NCI-H128 (cell line): ENCODE measurements around the gene PSMC3.

Experiments
- DNase-seq: peaks from one replicate; lab custom pipeline; 2025; ENCODE audit not compliant: unreplicated experiment; lab: John Stamatoyannopoulos, UW

The PSMC3 gene

DNA sequence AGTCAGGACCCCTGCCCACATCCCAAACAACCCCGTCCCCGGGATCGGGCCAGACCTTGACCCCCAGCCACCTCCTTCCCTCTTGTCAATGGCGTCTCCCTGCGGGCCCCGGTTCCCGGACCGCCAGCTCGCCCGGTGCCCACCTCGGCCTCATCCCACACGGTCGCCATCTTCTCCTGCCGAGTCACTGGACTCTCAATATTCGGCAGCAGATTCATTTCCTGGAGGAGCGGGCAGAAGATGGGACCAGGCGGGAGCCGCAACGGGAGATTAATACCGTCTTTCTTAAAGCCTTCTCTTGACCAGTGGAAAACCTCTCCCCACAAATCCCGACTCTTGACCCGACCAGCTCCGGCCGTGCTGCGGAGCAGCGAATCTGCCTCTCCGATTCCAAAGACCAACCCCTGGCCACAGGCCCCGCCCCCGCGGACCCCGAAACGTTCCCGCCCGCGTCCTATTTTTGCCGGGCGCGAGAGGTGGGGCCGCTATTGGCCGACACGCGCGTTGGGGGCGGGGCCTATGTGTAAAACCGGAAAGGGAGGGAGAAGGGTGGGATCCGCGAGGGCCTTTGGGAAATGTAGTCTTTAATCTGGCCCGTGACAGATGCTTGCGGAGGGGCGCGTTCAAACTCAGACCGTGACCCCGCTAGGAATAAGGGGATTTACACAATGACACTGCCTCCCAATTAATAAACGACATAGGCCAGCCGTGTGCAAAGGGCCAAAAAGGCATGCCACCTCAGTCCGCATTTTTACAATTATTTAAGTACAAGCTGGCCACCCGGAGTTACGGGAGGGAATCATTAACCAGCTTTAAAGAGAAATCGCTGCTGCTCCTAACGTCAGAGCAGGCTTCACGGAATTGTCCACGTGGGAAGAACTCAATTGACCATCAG is at the start of gene PSMC3:
Gene PSMC3, minus strand, starts transcription at position 378 of the 895 bp plus-strand sequence. Its CDS starts 160 bp downstream, at position 218.
- peak; percentile 96 for DNase-seq

DNA sequence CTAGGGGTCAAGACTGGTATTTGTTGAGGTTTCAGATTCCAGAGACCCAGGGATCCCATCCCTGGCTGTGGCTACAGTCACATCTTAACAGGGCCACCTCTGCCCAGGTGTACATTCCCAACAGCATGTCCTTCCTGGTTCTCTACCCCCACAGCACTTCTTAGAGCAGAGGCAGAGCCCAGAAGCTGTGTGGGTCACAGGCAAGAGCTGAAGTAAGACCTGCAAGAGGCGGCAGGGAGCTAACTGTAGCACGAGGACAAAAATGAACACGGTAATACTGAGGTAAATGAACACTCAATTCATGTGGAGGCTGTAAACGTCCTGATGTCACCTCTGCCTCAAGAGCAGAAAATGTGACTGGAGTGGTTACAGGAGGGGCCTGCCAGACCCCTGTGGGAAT is 44.4 kb upstream of the PSMC3 start:
- no peak for DNase-seq

DNA sequence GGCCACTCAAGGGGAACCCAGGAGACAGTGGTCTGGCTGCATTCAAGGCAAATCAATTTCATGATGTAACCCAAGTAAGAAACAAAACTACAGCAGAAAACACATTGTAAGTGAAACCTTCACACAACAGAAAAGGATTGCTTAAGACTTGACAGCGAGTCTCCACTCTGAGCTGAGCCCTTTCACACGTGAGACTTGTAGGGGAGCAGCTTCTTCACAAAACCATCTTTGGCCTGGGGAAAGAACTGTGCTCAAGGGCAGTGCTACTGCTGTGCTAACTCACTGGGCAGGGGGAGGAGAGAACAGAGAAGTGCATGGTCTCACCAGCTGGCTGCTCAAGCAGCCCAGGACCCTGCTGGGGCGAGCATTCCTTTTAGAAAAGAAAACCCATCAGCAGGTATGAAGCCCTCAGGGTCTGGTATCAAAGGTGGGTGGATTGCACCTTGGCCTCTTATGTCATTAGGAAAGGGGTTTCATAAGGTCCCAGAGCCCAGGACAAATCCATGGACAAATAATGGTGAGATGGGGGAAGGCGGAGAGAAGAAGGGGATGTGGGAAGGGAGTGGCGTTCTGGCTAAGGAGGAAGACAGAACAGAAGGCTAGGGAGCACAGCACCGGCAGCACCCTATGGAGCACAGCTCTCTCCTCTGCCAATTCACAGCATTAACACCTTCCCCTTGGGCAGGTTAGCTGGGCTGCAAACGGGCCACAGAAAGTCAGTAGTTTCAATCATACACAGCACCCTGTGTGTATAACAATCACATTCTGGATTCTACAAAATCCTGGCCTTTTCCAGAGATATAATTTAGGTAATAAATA is 43.3 kb upstream of the PSMC3 start:
- no peak for DNase-seq

DNA sequence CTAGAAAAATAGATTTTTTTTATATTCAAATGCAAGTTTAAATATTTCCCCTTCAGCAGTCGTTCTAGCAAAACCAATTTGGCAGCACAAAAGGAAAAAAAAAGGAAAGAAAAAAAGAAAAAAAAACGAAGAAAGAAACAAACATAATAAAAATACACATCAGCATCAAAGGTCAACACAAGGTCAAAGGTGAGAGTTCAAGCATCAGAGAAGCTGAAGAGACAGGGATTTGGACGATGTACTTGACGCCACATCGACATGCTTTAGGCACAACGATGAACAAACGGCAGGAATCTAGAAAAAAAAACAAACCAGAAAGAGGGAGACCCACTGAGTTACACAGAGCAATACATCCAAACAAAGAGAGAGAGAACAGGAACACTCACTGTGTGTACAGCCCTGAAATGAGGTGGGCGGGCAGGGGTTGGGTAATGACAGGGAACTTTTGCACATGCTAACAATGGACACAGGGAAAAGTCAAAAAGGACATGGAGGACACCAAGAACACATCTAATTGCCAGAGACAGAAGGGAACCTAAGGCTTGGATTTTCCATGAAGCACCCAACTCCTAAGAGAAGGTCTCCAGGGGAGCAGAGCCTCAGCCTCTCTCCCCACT is 42.5 kb upstream of the PSMC3 start:
- DNase-seq, result no peak

DNA sequence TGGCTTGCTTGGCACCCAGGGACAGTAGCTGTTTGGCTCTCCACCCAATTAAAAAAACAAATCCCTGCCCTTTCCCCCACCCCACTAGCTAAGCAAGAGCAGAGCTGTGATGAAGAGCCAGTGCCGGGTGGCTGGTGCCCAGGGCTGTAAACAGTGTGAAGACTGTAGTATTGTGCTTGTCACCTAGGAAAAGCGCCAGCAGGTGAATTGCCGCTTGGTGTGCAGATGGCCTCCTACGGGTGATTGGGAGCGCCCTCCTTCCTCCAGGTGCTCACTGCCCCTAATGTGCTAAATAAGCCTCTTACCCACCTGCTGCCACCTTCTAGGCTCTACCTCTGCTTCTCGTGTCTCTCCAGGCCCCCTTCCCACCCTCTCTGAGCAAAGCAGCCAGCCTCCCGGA is 41.1 kb upstream of the PSMC3 start:
- peak; percentile 43 for DNase-seq

DNA sequence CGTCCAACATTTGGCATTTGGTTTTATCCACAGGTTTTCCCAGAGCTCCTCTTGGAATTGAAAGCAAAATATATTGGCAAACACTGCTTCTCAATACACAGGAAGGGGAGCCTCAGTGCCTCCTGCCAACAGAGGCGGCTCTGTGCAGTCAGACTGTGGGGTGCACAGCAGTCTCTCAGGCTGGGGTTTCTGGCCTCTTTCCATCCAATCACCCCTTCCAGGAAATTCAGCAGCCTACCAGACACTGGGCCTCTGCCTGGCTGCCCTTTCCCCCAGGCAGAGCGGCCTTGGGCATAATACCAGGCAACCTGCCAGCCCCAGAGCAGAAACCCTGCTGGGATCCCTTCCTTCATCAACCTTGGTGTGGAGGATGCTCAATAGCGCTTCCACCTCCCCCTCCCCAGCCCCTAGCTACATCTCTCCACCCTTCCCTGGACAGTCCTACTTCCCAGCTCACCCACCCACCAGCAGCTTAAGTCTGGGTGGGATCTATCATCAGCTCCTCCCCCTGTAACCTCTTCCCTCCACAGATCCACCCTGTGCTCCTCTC is 40.5 kb upstream of the PSMC3 start:
- peak; percentile 70 for DNase-seq

DNA sequence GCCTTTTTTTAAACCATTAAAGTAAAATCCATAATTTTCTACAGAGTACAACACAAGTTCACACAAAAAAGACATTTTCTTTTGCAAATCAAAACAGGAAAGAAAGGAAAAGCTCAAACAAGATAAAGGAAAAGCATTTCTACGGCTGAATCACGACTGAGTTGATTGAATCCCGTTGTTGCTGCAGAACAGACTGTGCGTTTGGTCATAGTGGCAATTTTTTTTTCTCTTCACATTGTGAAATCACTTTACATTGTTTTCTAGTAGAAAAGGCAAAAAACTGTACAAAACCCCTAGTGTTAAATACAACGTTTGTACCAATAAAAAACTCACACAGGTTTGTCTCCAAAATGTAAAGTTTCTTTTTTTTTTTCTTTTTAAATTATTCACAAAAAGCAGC is 40.0 kb upstream of the PSMC3 start:
- no peak for DNase-seq

DNA sequence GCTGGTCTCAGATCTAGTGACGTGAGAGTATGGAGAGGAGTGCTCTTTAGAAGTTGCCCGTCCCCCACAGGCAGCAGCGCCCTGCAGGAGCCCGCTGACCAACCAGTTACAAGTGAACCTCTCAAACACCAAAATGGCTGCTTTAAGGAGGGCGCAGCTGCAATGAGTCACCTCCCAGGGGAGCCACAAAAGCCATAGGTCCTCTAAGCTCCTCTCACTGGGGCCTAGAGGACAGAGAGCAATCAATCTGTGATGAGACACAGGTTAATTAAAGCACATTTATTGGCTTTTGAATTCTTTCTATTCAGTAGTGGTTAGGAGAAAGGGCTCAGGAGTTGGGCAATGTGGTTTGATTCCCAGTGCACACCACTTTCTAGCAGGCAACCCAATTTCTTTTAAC is 38.2 kb upstream of the PSMC3 start:
- DNase-seq, result peak; percentile 82

DNA sequence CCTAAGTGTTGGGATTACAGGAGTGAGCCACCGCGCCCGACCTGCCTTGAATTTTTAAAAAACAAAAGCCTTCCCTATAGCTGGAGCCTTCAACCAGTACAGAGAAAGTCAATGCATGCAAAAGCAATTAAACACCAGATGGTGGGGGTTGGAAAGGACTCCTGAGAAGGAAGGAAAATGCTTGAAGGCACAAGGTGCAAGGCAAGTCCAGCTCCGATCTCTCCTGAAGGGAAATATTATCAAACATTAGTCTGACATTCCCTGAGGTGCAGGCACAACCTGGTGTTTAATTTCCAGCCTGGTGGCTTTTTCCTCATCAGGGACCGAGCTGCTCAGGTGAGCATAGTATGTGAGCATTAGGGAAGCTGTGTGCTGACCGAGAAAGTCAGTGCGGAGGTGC is 35.6 kb upstream of the PSMC3 start:
- no peak for DNase-seq

DNA sequence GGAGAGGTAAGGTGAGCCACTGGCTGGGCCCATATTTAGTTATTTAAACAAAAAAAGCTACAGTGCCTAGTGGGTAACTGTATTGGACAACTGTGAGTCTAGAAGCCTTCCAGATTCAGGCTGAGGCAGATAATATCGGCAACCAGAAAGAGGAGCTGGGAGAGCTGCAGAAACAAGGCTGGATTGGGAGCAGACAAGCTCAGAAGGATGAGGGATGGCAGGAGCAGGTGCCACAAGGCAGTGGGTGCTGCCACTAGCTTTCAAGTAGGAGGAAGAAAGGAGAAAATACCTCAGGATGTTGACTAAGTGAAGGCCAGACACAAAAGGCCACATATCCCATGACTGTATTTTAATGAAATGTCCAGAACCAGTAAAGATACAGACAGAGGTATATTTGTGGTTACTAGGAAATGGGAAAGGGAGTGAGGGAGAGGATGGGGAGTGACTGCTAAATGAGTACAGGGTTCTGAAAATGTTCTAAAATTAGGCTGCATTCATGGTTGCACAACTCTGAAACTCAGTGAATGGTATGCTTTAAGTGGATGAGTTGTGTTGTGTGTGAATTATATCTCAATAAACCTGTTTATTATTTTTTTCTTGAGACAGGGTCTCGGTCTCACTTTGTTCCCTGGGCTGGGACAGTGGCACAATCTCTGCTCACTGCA is 34.5 kb upstream of the PSMC3 start:
- DNase-seq, result no peak

DNA sequence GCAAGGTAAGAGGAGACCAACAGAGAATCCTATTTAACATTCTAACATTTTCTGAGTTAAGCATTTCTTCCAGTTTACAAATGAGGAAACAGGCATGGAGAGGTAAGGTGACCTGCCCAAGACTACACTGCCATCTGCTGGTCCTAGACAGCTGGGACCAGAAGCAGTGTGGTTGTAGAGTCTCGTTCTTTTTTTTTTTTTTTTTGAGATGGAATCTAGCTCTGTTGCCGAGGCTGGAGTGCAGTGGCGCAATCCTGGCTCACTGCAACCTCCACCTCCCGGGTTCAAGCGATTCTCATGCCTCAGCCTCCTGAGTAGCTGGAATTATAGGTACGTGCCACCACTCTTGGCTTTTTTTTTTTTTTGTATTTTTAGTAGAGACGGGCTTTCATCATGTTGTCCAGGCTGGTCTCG is 28.0 kb upstream of the PSMC3 start:
- peak; percentile 37 for DNase-seq

DNA sequence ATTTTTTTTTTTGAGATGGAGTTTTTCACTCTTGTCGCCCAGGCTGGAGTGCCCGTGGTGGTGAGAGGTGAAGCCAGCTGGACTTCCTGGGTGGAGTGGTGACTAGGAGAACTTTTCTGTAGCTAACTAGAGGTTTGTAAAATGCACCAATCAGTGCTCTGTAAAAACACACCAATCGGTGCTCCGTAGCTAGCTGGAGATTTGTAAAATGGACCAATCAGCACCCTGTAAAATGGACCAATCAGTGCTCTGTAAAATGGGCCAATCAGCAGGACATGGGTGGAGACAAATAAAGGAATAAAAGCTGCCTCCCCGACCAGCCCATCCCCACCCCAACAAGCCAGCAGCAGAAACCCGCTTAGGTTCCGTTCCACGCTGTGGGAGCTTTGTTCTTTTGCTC is 27.1 kb upstream of the PSMC3 start:
- no peak for DNase-seq

DNA sequence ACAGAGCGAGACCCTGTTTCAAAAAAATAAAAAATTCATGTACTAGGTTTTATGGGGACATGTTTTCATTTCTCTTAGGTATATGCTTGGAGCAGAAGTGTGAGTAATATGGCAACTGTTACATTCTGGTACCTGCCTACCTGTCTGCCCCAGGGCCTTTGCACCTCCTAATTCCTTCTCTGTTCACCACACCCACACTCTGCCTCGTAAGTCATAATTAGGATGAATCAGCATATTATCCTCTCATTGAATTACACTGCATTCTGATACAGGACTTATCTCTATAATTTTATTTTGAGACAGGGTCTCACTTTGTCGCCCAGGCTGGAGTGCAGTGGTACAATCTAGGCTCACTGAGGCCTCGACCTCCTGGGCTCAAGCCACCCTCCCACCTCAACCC is 25.8 kb upstream of the PSMC3 start:
- DNase-seq, result no peak

DNA sequence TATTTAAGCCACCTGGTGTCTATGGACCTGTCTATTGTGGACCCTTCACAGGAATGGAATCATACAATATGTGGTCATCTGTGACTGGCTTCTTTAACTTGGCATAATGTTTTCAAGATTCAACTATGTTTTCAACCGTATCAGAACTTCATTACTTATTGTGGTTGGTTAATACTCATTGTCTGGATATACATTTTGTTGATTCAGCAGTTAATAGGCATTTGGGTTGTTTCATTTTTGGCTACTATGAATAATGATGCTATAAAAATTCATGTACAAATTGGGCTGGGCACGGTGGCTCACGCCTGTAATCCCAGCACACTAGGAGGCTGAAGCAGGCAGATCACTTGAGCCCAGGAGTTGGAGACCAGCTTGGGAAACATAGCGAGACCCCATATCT is 25.2 kb upstream of the PSMC3 start:
- DNase-seq, result no peak

DNA sequence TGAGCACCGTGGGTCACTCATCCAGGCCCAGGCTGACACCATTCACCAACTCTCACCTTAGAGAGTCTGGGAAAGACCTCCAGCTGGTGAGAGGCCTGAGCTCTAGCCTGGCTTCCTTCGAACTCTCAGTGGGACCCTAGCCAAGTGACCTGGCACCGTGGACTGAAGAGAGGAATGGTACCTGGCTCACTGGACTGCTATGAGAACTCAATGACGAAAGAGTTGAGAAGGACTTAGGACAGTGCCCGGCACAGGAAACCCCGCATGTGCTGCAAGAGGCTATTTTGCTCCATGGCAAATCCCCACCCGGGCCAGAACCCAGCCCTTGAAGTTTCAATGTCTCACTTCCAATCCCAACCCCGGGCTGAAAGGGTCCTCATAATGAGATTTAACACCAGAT is 23.3 kb upstream of the PSMC3 start:
- DNase-seq, result no peak

DNA sequence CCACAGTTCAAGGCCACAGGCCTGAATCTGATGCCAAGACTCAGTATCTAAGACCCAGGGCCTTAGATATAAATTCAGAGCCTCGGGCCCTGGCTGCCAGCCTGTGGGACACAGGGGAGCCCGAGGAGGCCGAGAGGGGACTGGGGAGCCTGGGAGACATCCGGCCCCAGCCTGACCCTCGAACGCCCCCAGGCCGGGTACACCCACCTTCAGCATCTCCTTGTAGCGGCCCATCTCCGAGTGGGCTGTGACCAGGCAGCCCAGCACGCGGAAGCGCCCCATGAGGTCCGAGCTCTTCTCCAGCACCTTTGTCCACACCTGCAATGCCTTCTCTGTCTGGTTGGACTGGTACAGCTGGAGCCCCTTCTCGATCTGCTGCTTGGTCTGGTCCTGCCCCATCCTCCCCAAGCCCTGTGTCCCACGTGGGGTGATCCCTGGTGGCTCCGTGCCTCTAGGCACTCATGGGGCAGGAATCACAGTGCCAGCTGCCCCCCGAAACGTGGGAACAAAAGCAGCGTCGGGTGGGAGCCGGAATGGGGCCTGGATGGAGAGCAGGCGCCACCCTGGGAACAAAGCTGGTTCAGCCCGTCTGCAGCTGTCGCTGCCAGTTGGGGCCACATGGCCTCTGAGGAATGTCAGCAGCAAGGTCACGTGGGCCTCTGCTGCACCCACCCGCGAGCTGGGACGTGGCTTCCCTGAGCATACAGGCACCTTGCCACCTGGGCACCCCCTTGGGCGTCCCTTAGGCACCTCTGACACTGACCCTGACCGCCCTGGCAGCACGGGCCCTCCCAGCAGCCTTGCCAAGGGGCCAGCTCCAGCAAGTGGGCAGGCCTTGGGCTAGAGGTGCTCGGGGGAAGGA is 22.6 kb upstream of the PSMC3 start, which contains the start of gene RAPSN:
Gene RAPSN, minus strand, starts transcription at position 571 of the 862 bp plus-strand sequence. Its CDS starts 172 bp downstream, at position 399.
- DNase-seq, result no peak

DNA sequence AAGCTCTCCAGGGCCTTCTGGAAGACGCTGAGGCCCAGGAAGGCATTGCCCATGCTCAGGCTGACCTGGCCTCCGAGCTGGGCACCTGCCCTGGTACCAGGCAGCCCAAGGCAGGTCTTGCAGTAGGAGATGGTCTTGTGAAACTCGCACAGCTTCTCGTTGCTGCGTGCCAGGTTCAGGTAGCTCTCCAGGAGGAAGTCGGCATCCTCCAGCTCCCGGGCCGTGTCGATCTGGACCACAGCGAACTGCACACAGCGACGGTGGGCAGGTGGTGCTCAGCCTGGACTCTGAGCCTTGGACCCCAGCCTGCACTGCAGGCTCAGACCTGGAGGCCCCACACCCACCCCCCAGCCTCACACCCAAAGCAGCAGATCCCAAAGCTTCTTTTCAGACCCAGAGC is 21.7 kb upstream of the PSMC3 start:
- DNase-seq, result no peak

DNA sequence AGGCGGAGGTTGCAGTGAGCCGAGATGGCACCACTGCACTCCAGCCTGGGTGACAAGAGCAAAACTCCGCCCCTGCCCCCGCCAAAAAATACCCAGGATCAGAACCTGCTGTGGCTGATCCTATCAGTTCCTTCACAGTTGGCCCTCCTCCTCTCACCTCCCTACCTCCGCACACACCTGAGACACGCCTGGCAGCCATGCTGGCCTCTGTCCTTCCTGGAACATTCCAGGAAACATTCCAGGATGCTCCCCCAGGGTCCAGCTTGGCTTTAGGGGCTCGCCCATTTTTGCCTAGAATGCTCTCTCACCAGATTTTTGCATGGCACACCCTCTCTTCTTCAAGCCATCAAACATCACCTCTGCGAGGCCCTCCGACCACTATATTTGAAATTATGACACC is 20.6 kb upstream of the PSMC3 start:
- DNase-seq, result no peak

DNA sequence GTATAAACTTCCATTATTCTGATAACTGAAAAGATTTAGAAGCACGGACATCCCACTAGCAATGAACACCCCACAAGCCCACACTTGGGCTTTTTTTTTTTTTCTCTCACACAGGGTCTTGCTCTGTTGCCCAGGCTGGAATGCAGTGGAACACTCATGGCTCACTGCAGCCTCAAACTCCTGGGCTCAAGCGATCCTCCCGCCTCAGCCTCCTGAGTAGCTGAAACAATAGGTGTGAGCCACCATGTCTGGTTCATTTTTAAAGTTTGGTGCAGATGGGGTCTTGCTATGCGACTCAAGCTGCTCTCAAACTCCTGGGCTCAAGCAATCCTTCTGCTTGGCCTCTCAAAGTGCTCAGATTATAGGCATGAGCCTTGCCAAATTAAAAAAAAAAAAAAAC is 19.6 kb upstream of the PSMC3 start:
- DNase-seq, result no peak

DNA sequence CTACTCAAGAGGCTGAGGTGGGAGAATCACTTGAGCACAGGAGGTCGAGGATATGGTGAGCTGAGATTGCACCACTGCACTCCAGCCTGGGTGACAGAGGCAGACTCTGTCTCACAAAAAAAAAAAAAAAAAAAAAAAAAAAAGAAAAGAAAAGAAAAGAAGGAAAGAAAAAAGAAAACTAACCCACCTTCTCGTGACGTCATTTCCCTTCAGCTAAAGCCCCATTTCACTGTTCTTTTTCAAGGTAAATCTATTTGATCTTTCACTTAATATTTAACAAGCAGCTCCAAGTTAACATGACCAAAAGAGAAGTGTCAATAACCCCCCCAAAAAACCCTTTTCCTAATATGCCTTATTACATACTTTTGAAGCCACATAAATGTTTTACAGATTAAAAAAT is 17.6 kb upstream of the PSMC3 start:
- DNase-seq, result no peak
